GM23338 (cell line): ENCODE results near the gene P4HA3. TPM values are rescaled to one million over a fixed set of nuclear protein-coding genes. Genes with fewer than 3 reads are reported as not detected.

Experiments
- ATAC-seq: fragments of 200-7000 bp; cut with Tn5 transposase; 3 replicates; pipeline ENCODE4 v1.9.1; 2020
- DNase-seq: peaks from one replicate; pipeline ENCODE4 v3.0.0-alpha.2; 2015; ENCODE audit warnings: low spot score
- H2AFZ ChIP-seq: fragments of 200-600 bp; sonication (generic); 2 replicates; pipeline ENCODE4 v1.8.0; 2016; ENCODE audit warnings: antibody characterized with exemption, mild to moderate bottlenecking, moderate library complexity
- H3F3A ChIP-seq: fragments of 200-600 bp; sonication (generic); replicated peaks from 2 replicates; pipeline ENCODE4 v1.8.0; 2017; ENCODE audit warnings: antibody characterized with exemption, mixed run types, low read depth
- H3K27ac ChIP-seq: fragments of 200-600 bp; sonication (generic); 2 replicates; pipeline ENCODE4 v1.6.1; 2016; ENCODE audit warnings: low read depth
- H3K27me3 ChIP-seq: fragments of 200-600 bp; sonication (generic); 2 replicates; pipeline ENCODE4 v1.8.0; 2016; ENCODE audit warnings: mild to moderate bottlenecking, mixed run types, moderate library complexity; ENCODE audit not compliant: insufficient read depth
- H3K36me3 ChIP-seq: fragments of 200-600 bp; sonication (generic); 2 replicates; pipeline ENCODE4 v1.8.0; 2016; ENCODE audit warnings: mild to moderate bottlenecking; ENCODE audit not compliant: insufficient read depth
- H3K4me1 ChIP-seq: fragments of 200-600 bp; sonication (generic); 2 replicates; pipeline ENCODE4 v1.8.0; 2016; ENCODE audit warnings: mild to moderate bottlenecking, moderate library complexity; ENCODE audit not compliant: insufficient read depth
- H3K4me2 ChIP-seq: fragments of 200-600 bp; sonication (generic); 2 replicates; pipeline ENCODE4 v1.7.1; 2017; ENCODE audit warnings: mixed run types
- H3K4me3 ChIP-seq: fragments of 200-600 bp; sonication (generic); 2 replicates; pipeline ENCODE4 v1.6.1; 2016; ENCODE audit warnings: mixed run types
- H3K79me2 ChIP-seq: fragments of 200-600 bp; sonication (generic); replicated peaks from 2 replicates; pipeline ENCODE4 v1.8.0; 2017; ENCODE audit warnings: mild to moderate bottlenecking; ENCODE audit not compliant: insufficient read depth
- H3K9me2 ChIP-seq: fragments of 200-600 bp; sonication (generic); 2 replicates; pipeline ENCODE4 v1.8.0; 2017; ENCODE audit not compliant: insufficient read depth
- H4K20me1 ChIP-seq: fragments of 200-600 bp; sonication (generic); replicated peaks from 2 replicates; pipeline ENCODE4 v1.8.0; 2017; ENCODE audit warnings: mild to moderate bottlenecking; ENCODE audit not compliant: insufficient read depth
- H3K27ac Mint-ChIP-seq: 2 replicates; pipeline ENCODE4 v1.8.0; 2020; ENCODE audit warnings: inconsistent platforms, mild to moderate bottlenecking, moderate library complexity, mixed read lengths
- H3K27me3 Mint-ChIP-seq: 3 replicates; pipeline ENCODE4 v1.8.0; 2022; ENCODE audit warnings: low read depth, mild to moderate bottlenecking, moderate library complexity, mixed read lengths, inconsistent platforms; ENCODE audit not compliant: insufficient read depth, poor library complexity
- H3K36me3 Mint-ChIP-seq: 3 replicates; pipeline ENCODE4 v1.8.0; 2021; ENCODE audit warnings: low read depth, mild to moderate bottlenecking, inconsistent platforms, moderate library complexity, mixed read lengths
- H3K4me1 Mint-ChIP-seq: 3 replicates; pipeline ENCODE4 v1.8.0; 2020; ENCODE audit warnings: mild to moderate bottlenecking, inconsistent platforms, mixed read lengths
- H3K4me3 Mint-ChIP-seq: 3 replicates; pipeline ENCODE4 v1.8.0; 2021; ENCODE audit warnings: moderate library complexity, mild to moderate bottlenecking, inconsistent platforms, mixed read lengths
- H3K9me3 Mint-ChIP-seq: 3 replicates; pipeline ENCODE4 v1.8.0; 2020; ENCODE audit warnings: moderate library complexity, mild to moderate bottlenecking, inconsistent platforms, mixed read lengths
- CREB1 ChIP-seq: fragments of 250-450 bp; sonication (Bioruptor Pico); IDR thresholded peaks from 2 replicates; pipeline ENCODE4 v1.5.0; 2020; ENCODE audit warnings: low read depth, mild to moderate bottlenecking, moderate library complexity
- CTCF ChIP-seq, 2 experiments: fragments of 200-600 bp in 1 of 2; sonication (generic) in 1 of 2; conservative IDR thresholded peaks; 2 replicates each; pipeline versions ENCODE4 v1.5.1 to v1.6.1; 2016 to 2017; ENCODE audit warnings: antibody characterized with exemption in 2 of 2, low read depth in 2 of 2, mild to moderate bottlenecking in 2 of 2, moderate library complexity in 1 of 2
- EZH2 ChIP-seq: fragments of 200-600 bp; sonication (generic); IDR thresholded peaks from one replicate; pipeline ENCODE4 v1.8.0; 2017; ENCODE audit warnings: antibody characterized with exemption, mild to moderate bottlenecking, low read depth; ENCODE audit not compliant: unreplicated experiment
- EZH2phosphoT487 ChIP-seq: fragments of 200-600 bp; sonication (generic); IDR thresholded peaks from one replicate; pipeline ENCODE4 v1.8.1; 2018; ENCODE audit warnings: antibody characterized with exemption; ENCODE audit not compliant: unreplicated experiment
- JUNB ChIP-seq: IDR thresholded peaks from one replicate; pipeline ENCODE4 v1.6.1; 2016; ENCODE audit warnings: antibody characterized with exemption; ENCODE audit not compliant: unreplicated experiment
- NANOG ChIP-seq: IDR thresholded peaks from 2 replicates; pipeline ENCODE4 v1.6.1; 2016; ENCODE audit warnings: antibody characterized with exemption, borderline replicate concordance
- POLR2AphosphoS5 ChIP-seq: IDR thresholded peaks from 2 replicates; pipeline ENCODE4 v1.6.1; 2016; ENCODE audit warnings: antibody characterized with exemption, low read depth
- REST ChIP-seq: IDR thresholded peaks from one replicate; pipeline ENCODE4 v1.6.1; 2018; ENCODE audit warnings: antibody characterized with exemption; ENCODE audit not compliant: unreplicated experiment
- STAT1 ChIP-seq: IDR thresholded peaks from one replicate; pipeline ENCODE4 v1.6.1; 2016; ENCODE audit warnings: antibody characterized with exemption; ENCODE audit not compliant: unreplicated experiment
- ZNF331 ChIP-seq: fragments of 250-450 bp; sonication (Bioruptor Pico); IDR thresholded peaks from 2 replicates; pipeline ENCODE4 v1.5.0; 2020; ENCODE audit warnings: low read depth, mild to moderate bottlenecking, moderate library complexity
- polyA plus RNA-seq: library from polyadenylated mRNA; unstranded; fragments of >200 nt; fragmentation: Nextera tagmentation; extraction: Ambion mirVana; gene quantifications from 2 replicates; pipeline ENCODE4 v1.2.1, GENCODE V29; 2016
- total RNA-seq: library from RNA; depleted of rRNA; stranded (reverse); fragments of >200 nt; shearing (Covaris generic); gene quantifications from 2 replicates; pipeline ENCODE4 v1.2.3, GENCODE V29; 2014
- TF ChIP-seq, protein P1 (sequence below): IDR thresholded peaks from 2 replicates; pipeline ENCODE4 v1.6.1; 2016; ENCODE audit warnings: antibody characterized with exemption
- TF ChIP-seq, protein P2 (sequence below): fragments of 250-450 bp; sonication (Bioruptor Pico); IDR thresholded peaks from 2 replicates; pipeline ENCODE4 v1.5.0; 2020; ENCODE audit warnings: mild to moderate bottlenecking, moderate library complexity

Gene P4HA3
- total and polyA plus RNA-seq, 2 experiments from 2014 or later = 0.08 TPM; not detected in 1

- Mint-ChIP-seq H3K4me1 (no peaks in the 10 kb centered on the region), H3K27ac (no peak overlapping the region), H3K36me3 (no peaks in the 10 kb centered on the region), H3K9me3 (no peaks in the 10 kb centered on the region), H3K27me3 (peaks cover 2% of the 10 kb centered on the region), H3K4me3 (no peak overlapping the region)
- Histone ChIP-seq H3K4me3 (no peak overlapping the region), H3K4me1 (no peaks in the 10 kb centered on the region), H4K20me1 (no peaks in the 10 kb centered on the region), H3F3A (no peaks in the 10 kb centered on the region), H2AFZ (no peak overlapping the region), H3K36me3 (no peaks in the 10 kb centered on the region), H3K79me2 (no peaks in the 10 kb centered on the region), H3K9me2 (no peaks in the 10 kb centered on the region), H3K4me2 (no peak overlapping the region), H3K27ac (no peak overlapping the region), H3K27me3 (no peaks in the 10 kb centered on the region)
- DNase-seq = no peak
- TF ChIP-seq, protein P1, sequence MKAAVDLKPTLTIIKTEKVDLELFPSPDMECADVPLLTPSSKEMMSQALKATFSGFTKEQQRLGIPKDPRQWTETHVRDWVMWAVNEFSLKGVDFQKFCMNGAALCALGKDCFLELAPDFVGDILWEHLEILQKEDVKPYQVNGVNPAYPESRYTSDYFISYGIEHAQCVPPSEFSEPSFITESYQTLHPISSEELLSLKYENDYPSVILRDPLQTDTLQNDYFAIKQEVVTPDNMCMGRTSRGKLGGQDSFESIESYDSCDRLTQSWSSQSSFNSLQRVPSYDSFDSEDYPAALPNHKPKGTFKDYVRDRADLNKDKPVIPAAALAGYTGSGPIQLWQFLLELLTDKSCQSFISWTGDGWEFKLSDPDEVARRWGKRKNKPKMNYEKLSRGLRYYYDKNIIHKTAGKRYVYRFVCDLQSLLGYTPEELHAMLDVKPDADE = no peak
- no peak for TF ChIP-seq EZH2phosphoT487
- TF ChIP-seq, protein P2, sequence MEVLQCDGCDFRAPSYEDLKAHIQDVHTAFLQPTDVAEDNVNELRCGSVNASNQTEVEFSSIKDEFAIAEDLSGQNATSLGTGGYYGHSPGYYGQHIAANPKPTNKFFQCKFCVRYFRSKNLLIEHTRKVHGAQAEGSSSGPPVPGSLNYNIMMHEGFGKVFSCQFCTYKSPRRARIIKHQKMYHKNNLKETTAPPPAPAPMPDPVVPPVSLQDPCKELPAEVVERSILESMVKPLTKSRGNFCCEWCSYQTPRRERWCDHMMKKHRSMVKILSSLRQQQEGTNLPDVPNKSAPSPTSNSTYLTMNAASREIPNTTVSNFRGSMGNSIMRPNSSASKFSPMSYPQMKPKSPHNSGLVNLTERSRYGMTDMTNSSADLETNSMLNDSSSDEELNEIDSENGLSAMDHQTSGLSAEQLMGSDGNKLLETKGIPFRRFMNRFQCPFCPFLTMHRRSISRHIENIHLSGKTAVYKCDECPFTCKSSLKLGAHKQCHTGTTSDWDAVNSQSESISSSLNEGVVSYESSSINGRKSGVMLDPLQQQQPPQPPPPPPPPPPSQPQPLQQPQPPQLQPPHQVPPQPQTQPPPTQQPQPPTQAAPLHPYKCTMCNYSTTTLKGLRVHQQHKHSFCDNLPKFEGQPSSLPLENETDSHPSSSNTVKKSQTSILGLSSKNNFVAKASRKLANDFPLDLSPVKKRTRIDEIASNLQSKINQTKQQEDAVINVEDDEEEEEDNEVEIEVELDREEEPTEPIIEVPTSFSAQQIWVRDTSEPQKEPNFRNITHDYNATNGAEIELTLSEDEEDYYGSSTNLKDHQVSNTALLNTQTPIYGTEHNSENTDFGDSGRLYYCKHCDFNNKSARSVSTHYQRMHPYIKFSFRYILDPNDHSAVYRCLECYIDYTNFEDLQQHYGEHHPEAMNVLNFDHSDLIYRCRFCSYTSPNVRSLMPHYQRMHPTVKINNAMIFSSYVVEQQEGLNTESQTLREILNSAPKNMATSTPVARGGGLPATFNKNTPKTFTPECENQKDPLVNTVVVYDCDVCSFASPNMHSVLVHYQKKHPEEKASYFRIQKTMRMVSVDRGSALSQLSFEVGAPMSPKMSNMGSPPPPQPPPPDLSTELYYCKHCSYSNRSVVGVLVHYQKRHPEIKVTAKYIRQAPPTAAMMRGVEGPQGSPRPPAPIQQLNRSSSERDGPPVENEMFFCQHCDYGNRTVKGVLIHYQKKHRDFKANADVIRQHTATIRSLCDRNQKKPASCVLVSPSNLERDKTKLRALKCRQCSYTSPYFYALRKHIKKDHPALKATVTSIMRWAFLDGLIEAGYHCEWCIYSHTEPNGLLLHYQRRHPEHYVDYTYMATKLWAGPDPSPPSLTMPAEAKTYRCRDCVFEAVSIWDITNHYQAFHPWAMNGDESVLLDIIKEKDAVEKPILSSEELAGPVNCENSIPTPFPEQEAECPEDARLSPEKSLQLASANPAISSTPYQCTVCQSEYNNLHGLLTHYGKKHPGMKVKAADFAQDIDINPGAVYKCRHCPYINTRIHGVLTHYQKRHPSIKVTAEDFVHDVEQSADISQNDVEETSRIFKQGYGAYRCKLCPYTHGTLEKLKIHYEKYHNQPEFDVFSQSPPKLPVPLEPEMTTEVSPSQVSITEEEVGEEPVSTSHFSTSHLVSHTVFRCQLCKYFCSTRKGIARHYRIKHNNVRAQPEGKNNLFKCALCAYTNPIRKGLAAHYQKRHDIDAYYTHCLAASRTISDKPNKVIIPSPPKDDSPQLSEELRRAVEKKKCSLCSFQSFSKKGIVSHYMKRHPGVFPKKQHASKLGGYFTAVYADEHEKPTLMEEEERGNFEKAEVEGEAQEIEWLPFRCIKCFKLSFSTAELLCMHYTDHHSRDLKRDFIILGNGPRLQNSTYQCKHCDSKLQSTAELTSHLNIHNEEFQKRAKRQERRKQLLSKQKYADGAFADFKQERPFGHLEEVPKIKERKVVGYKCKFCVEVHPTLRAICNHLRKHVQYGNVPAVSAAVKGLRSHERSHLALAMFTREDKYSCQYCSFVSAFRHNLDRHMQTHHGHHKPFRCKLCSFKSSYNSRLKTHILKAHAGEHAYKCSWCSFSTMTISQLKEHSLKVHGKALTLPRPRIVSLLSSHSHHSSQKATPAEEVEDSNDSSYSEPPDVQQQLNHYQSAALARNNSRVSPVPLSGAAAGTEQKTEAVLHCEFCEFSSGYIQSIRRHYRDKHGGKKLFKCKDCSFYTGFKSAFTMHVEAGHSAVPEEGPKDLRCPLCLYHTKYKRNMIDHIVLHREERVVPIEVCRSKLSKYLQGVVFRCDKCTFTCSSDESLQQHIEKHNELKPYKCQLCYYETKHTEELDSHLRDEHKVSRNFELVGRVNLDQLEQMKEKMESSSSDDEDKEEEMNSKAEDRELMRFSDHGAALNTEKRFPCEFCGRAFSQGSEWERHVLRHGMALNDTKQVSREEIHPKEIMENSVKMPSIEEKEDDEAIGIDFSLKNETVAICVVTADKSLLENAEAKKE (CRISPR knock-in tag) = no peak
- no peak for TF ChIP-seq CTCF (conservative IDR thresholded peaks at IDR 0.05; ENCODE audit: low read depth in 2 of 2)
- TF ChIP-seq POLR2AphosphoS5 = no peak
- TF ChIP-seq EZH2 = no peak
- no peak for TF ChIP-seq JUNB
- TF ChIP-seq REST = no peak
- TF ChIP-seq CREB1 (CRISPR knock-in tag) = no peak
- no peak for TF ChIP-seq STAT1
- no peak for TF ChIP-seq NANOG
- no peak for TF ChIP-seq ZNF331 (CRISPR knock-in tag)
- no peak for ATAC-seq
Measured at GRCh38 chr11:74268456-74268855, 43.0 kb downstream of the P4HA3 start.
